Psoas muscle (tissue), 8 donors: Measurements from ENCODE around the gene UBE2Z. TPM values are rescaled to one million over a fixed set of nuclear protein-coding genes. Genes with fewer than 3 reads are reported as not detected.

Experiments used
- ATAC-seq, 4 donors: fragments of 200-7000 bp; cut with Tn5 transposase; one replicate each; pipeline ENCODE4 v1.9.1; 2020; ENCODE audit warnings: moderate library complexity in 3 of 4, mild to moderate bottlenecking in 2 of 4
- DNase-seq, 2 donors: peaks; one replicate each; pipeline ENCODE4 v3.0.0-alpha.2; 2020
- H3K27ac ChIP-seq: fragments of 200-600 bp; one replicate; pipeline ENCODE4 v1.8.0; 2022
- H3K27me3 ChIP-seq, 3 donors: fragments of 200-600 bp in 1 of 3; one replicate each; pipeline versions ENCODE4 v1.6.1 to v1.8.0; 2013 to 2022; ENCODE audit warnings: low read length in 2 of 3, mild to moderate bottlenecking in 2 of 3, moderate library complexity in 1 of 3; ENCODE audit not compliant: insufficient read depth in 3 of 3
- H3K36me3 ChIP-seq, 2 donors: fragments of 200-600 bp in 1 of 2; one replicate each; pipeline versions ENCODE4 v1.6.1 to v1.8.0; 2013 to 2022; ENCODE audit warnings: low read depth in 1 of 2, mild to moderate bottlenecking in 1 of 2, moderate library complexity in 1 of 2; ENCODE audit not compliant: insufficient read depth in 1 of 2
- H3K4me1 ChIP-seq: fragments of 200-600 bp; one replicate; pipeline ENCODE4 v1.8.0; 2022
- H3K4me3 ChIP-seq: fragments of 200-600 bp; one replicate; pipeline ENCODE4 v1.8.0; 2022; ENCODE audit warnings: mild to moderate bottlenecking
- H3K9me3 ChIP-seq: fragments of 200-600 bp; one replicate; pipeline ENCODE4 v1.8.0; 2022
- CTCF ChIP-seq: fragments of 200-600 bp; IDR thresholded peaks from one replicate; pipeline ENCODE4 v1.8.0; 2022; ENCODE audit warnings: antibody characterized with exemption
- WGBS, 3 donors: extraction: QIAGEN DNeasy Blood & Tissue Kit; methylation state at CpG; one replicate each; pipeline versions ENCODE4 v1.1.6 to v1.1.7; 2013; 5-methylcytosine and 5-hydroxymethylcytosine counted together
- intact Hi-C, 2 donors: fragments of 100-400 bp; cut with DNase I; formaldehyde crosslinking; loops; one replicate each; pipeline versions ENCODE4 v1.11.0 to v1.14.2; 2022
- polyA plus RNA-seq, 3 donors: library from polyadenylated mRNA; stranded (reverse); fragments of 200-250 nt; gene quantifications; one replicate each; pipeline ENCODE4 v1.2.3, GENCODE V29; 2013
- total RNA-seq, 4 donors: library from RNA; stranded (reverse); fragmentation: NEBNext Ultra II Directional in 2 of 4; extraction: Animal tissue kit (Norgen Biotek cat#: 25700) in 2 of 4; gene quantifications; one replicate each; pipeline versions ENCODE4 v1.2.1 to v1.2.4, GENCODE V29; 2021 to 2023
- donor health status: healthy with polysubstance abuse.
- donor health status: DM: no; HTN: no; CAD: no; lungs with moderate emphysema.
- donor health status: Bipolar disorder and iron deficiency.
- donor health status: healthy.
- donor health status: DM: yes; HTN: yes; CAD: no.
- donor health status: DM: no; HTN: no; CAD: no.
- donor health status: DM: no; HTN: no; CAD: no.
- donor health status: DM: yes; HTN: yes; CAD: no.

The UBE2Z gene
- total and polyA plus RNA-seq, 7 donors, result 22.0 to 47.2 (median 35.8) TPM

GRCh38 chr17:48901241-48901640 is 7.0 kb upstream of the UBE2Z start:
- DNase-seq, result no peak
- no peak for TF ChIP-seq CTCF
- H3K27me3 ChIP-seq, result no peaks in the 10 kb centered on the region
- no peak overlapping the region for H3K27ac ChIP-seq
- H3K4me3 ChIP-seq, result no peak overlapping the region
- H3K9me3 ChIP-seq, result no peaks in the 10 kb centered on the region
- no peaks in the 10 kb centered on the region for H3K4me1 ChIP-seq
- no peak for ATAC-seq
- WGBS, 3 donors, result 53 to 75% (median 65%) methylated on average over 1 of the region's 1 CpG
- intact Hi-C loops, result no loop called here
- H3K36me3 ChIP-seq, result peaks cover 4 to 22% of the 10 kb centered on the region in 2 donors

- Histone ChIP-seq H3K27me3 (no peaks in the 10 kb centered on the region), H3K4me3 (no peak overlapping the region), H3K9me3 (no peaks in the 10 kb centered on the region), H3K36me3 (peaks cover 0 to 2% of the 10 kb centered on the region in 2 donors), H3K27ac (no peak overlapping the region), H3K4me1 (no peaks in the 10 kb centered on the region)
- WGBS, 3 donors, result 91 to 100% (median 100%) methylated on average over 1 of the region's 1 CpG
- DNase-seq (no peak), ATAC-seq (no peak)
- TF ChIP-seq CTCF, result no peak
- intact Hi-C loops, result no loop called here
Observed at GRCh38 chr17:48903401-48903800, 4.8 kb upstream of the UBE2Z start.

GRCh38 chr17:48904428-48904827 is 3.8 kb upstream of the UBE2Z start:
- Histone ChIP-seq H3K9me3 (no peaks in the 10 kb centered on the region), H3K27ac (no peak overlapping the region), H3K36me3 (no peaks in the 10 kb centered on the region), H3K27me3 (no peaks in the 10 kb centered on the region), H3K4me3 (no peak overlapping the region), H3K4me1 (peaks cover under 1% of the 10 kb centered on the region)
- ATAC-seq (no peak), DNase-seq (no peak)
- intact Hi-C loops, result no loop called here
- no peak for TF ChIP-seq CTCF
- 86 to 94% (median 88%) methylated on average over 7 of the region's 7 CpGs for WGBS, 3 donors

- no peak overlapping the region for H3K27ac ChIP-seq
- TF ChIP-seq CTCF, result no peak
- peaks cover 15% of the 10 kb centered on the region for H3K4me1 ChIP-seq
- ATAC-seq, result no peak
- intact Hi-C loops, result loop anchor here (5.0 kb wide), 2 partner anchors 36 to 41 kb away; partner anchors contain the start of gene SNF8 (in 1 of the 2)
- no peaks in the 10 kb centered on the region for H3K9me3 ChIP-seq
- DNase-seq, result no peak
- H3K4me3 ChIP-seq, result no peak overlapping the region
- 65 to 80% (median 79%) methylated on average over 9 of the region's 9 CpGs for WGBS, 3 donors
- no peaks in the 10 kb centered on the region for H3K27me3 ChIP-seq
- peaks cover 3 to 8% of the 10 kb centered on the region in 2 donors for H3K36me3 ChIP-seq
Observed at GRCh38 chr17:48905987-48906515, 2.2 kb upstream of the UBE2Z start.

- H3K27me3 ChIP-seq, result no peaks in the 10 kb centered on the region
Observed at GRCh38 chr17:48907713-48908046, 527 bp upstream of the UBE2Z start.

More at GRCh38 chr17:48907713-48908046, 527 bp upstream of the UBE2Z start:
- peak in 2 of 4 donors; percentile 3 to 30 for ATAC-seq
- intact Hi-C loops, result loop anchor here (5.0 kb wide), 2 partner anchors 35 to 40 kb away; partner anchors contain the start of gene SNF8 (in 1 of the 2)
- WGBS, 3 donors, result 40 to 43% (median 40%) methylated on average over 2 of the region's 2 CpGs
- Histone ChIP-seq H3K36me3 (peaks cover 9 to 23% of the 10 kb centered on the region in 2 donors), H3K4me1 (peaks cover 18% of the 10 kb centered on the region), H3K27ac (peak overlapping the region; percentile 95), H3K4me3 (peak overlapping the region; percentile 85), H3K9me3 (no peaks in the 10 kb centered on the region)
- no peak for DNase-seq
- no peak for TF ChIP-seq CTCF
